Fibroblast of villous mesenchyme (primary cell): Measurements from ENCODE around the gene TM9SF4. TPM values are rescaled to one million over a fixed set of nuclear protein-coding genes. Genes with fewer than 3 reads are reported as not detected.
"Not testable (repeated sequence)": the region's sequence is repeated elsewhere in the genome, so short reads cannot be mapped to it uniquely, and the experiment has no call there.

Source experiments
- DNase-seq: peaks from one replicate; pipeline ENCODE4 v3.0.0-alpha.2; 2010; ENCODE audit warnings: low read depth
- H3K4me3 ChIP-seq: 2 replicates; pipeline ENCODE4 v1.5.1; 2011; ENCODE audit warnings: low read depth, mild to moderate bottlenecking, low read length
- CTCF ChIP-seq: IDR thresholded peaks from 2 replicates; pipeline ENCODE4 v1.5.1; 2012; ENCODE audit warnings: low read depth, mild to moderate bottlenecking, low read length; ENCODE audit not compliant: insufficient read depth
- total RNA-seq: library from RNA; depleted of rRNA; stranded (reverse); fragments of >200 nt; gene quantifications from 2 replicates; pipeline ENCODE4 v1.2.3, GENCODE V29; 2012

Gene TM9SF4
- total RNA-seq, 1 donor = 58.7 TPM

GRCh38 chr20:32116079-32116521 lies 6.6 kb downstream of the TM9SF4 start:
- no peak for TF ChIP-seq CTCF
- DNase-seq = no peak
- H3K4me3 ChIP-seq = no peak overlapping the region

GRCh38 chr20:32116796-32117195 lies 7.3 kb downstream of the TM9SF4 start:
- not testable (repeated sequence) for H3K4me3 ChIP-seq, DNase-seq

GRCh38 chr20:32118427-32118826 lies 8.9 kb downstream of the TM9SF4 start:
- H3K4me3 ChIP-seq, DNase-seq: not testable (repeated sequence)

DNA sequence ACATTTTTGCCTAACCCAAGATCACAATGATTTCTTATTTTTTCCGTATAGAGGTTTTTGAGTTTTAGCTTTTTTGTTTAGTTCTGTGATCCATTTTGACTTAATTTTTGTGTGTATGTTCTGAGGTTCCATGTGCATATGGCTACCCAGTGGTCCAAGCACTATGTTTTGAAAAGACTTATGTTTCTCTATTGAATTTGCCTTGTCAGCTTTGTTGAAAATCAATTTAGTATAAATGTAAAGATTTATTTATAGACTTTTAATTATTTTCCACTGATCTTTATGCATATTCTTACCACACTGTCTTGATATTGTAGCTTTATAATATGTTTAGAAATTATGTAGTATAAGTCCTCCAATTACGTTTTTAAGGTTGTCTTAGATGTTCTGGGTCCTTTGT lies 10.2 kb downstream of the TM9SF4 start:
- no peak for DNase-seq
- no peak for TF ChIP-seq CTCF
- H3K4me3 ChIP-seq = no peak overlapping the region

GRCh38 chr20:32121908-32122307 lies 12.4 kb downstream of the TM9SF4 start:
- not testable (repeated sequence) for DNase-seq, H3K4me3 ChIP-seq

DNA sequence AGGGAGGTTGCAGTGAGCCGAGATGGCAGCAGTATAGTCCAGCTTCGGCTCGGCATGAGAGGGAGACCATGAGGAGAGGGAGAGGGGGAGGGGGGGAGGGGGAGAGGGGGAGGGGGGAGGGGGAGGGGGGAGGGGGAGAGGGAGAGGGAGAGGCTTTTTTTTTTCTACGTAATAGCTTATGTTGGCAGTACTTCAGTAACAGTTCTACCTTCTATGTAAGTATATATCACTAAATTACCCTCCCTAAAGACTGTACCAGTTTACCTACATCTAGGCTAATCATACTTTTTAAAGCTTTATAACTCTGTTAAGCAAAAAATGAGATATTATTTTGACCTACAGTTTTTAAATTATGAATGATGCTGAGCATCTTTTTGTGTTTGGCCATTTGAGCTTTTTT lies 13.6 kb downstream of the TM9SF4 start:
- no peak overlapping the region for H3K4me3 ChIP-seq
- TF ChIP-seq CTCF = no peak
- no peak for DNase-seq

DNA sequence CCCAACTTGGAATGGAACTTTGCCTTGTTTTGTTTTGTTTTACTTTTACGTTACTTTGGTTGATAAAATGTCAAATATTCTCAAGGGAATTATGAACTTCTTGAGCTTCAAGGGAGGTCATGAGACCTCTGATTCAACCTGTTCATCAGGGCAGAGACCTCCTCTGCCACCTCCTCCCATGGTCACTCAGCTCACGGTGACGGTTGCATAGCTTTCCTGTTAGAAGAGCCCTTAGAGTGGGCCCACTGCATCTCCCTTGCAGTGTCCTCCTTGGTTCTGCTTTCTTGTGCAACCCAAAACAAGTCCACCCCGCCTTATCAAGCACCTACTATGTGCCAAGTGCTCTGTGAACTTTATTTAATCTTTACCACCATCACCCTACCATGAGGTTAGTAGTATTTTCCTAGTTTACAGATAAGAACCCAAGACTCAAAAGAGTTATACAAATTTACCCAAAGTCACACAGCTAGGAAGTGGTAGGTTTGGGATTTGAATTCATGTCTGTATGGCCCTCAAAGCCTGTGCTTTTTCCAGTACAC lies 15.5 kb downstream of the TM9SF4 start:
- no peak for DNase-seq
- TF ChIP-seq CTCF = no peak
- H3K4me3 ChIP-seq = no peak overlapping the region

DNA sequence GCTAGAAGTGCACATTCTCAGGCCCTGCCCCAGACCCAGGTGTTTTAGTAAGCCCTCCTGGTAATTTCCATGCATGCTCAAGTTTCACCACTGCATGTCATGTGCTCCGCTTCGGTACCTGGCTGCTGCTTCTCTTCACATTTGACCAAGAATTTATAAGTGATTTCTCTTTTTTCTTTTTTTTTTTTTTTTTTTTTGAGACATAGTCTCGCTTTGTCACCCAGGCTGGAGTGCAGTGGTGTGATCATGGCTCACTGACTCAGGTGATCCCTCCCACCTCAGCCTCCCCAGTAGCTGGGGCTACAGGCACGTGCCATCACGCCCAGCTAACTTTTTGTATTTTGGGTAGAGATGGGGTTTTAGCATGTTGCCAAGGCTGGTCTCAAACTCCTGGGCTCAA lies 16.0 kb downstream of the TM9SF4 start:
- H3K4me3 ChIP-seq = no peak overlapping the region
- no peak for TF ChIP-seq CTCF
- no peak for DNase-seq

DNA sequence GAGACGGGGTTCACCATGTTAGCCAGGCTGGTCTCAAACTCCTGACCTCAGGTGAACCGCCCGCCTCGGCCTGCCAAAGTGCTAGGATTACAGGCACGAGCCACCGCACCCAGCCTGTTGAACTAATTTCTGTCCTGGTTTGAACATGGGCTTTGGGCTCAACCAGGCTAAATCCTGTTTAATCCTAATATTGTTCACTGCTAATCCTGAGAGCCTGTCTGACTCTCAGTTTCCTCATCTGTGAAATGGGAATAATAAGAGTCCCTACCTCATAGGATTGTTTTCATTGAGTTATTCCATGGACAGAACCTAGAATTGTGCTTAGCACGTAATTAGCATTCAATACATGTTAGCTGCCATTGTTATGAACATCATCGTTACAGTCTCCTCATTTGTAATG lies 17.4 kb downstream of the TM9SF4 start:
- H3K4me3 ChIP-seq = no peak overlapping the region
- no peak for TF ChIP-seq CTCF
- DNase-seq = no peak
